Uterus (tissue), 4 donors: Measurements from ENCODE around the gene ESYT1. TPM values are rescaled to one million over a fixed set of nuclear protein-coding genes. Genes with fewer than 3 reads are reported as not detected.

Experiments
- DNase-seq, 2 donors: peaks; one replicate each; pipeline ENCODE4 v3.0.0-alpha.2; 2019 to 2020
- H3K27ac ChIP-seq, 2 donors: fragments of 200-600 bp; sonication (generic); 1 replicate in 1 of 2; 2 replicates in 1 of 2; pipeline ENCODE4 v1.5.1; 2016 to 2018
- H3K27me3 ChIP-seq, 2 donors: fragments of 200-600 bp; sonication (generic); one replicate each; pipeline ENCODE4 v1.5.1; 2018 to 2019; ENCODE audit warnings: control low read depth in 1 of 2
- H3K36me3 ChIP-seq, 2 donors: fragments of 200-600 bp; sonication (generic); one replicate each; pipeline ENCODE4 v1.5.1; 2019; ENCODE audit warnings: control low read depth in 1 of 2
- H3K4me1 ChIP-seq, 2 donors: fragments of 200-600 bp; sonication (generic); one replicate each; pipeline ENCODE4 v1.5.1; 2018 to 2019; ENCODE audit warnings: control low read depth in 1 of 2
- H3K4me3 ChIP-seq, 2 donors: fragments of 200-600 bp; sonication (generic); 1 replicate in 1 of 2; 2 replicates in 1 of 2; pipeline ENCODE4 v1.5.1; 2018 to 2019; ENCODE audit warnings: mild to moderate bottlenecking in 1 of 2
- H3K9me3 ChIP-seq, 2 donors: fragments of 200-600 bp; sonication (generic); one replicate each; pipeline ENCODE4 v1.5.1; 2019; ENCODE audit warnings: control low read depth in 1 of 2
- POLR2A ChIP-seq, 2 donors: fragments of 450-650 bp; IDR thresholded peaks; one replicate each; pipeline ENCODE4 v1.6.1; 2016; ENCODE audit warnings: antibody characterized with exemption in 2 of 2, mild to moderate bottlenecking in 1 of 2, moderate library complexity in 1 of 2
- intact Hi-C: fragments of 100-400 bp; cut with DNase I; formaldehyde crosslinking; loops from one replicate; pipeline ENCODE4 v1.15.1; 2023; ENCODE audit warnings: low total_unique reads
- total RNA-seq, 4 donors: library from RNA; depleted of rRNA in 3 of 4; stranded (reverse); fragments of >200 nt in 3 of 4; gene quantifications; one replicate each; pipeline versions ENCODE4 v1.1.0 to v1.2.4, GENCODE V29; 2014 to 2023
- TF ChIP-seq, protein P1 (sequence below), 4 experiments: fragments of 200-600 bp in 2 of 4; fragments of 450-650 bp in 2 of 4; sonication (generic) in 2 of 4; IDR thresholded peaks; one replicate each; pipeline ENCODE4 v1.5.1; 2016 to 2019; ENCODE audit warnings: antibody characterized with exemption in 4 of 4, mild to moderate bottlenecking in 2 of 4, moderate library complexity in 1 of 4
- donor health status: DM: yes; HTN: yes; CAD: no.

ESYT1 gene
- total RNA-seq, 4 donors from 2014 or later, result 98.4 to 203 (median 134) TPM

DNA sequence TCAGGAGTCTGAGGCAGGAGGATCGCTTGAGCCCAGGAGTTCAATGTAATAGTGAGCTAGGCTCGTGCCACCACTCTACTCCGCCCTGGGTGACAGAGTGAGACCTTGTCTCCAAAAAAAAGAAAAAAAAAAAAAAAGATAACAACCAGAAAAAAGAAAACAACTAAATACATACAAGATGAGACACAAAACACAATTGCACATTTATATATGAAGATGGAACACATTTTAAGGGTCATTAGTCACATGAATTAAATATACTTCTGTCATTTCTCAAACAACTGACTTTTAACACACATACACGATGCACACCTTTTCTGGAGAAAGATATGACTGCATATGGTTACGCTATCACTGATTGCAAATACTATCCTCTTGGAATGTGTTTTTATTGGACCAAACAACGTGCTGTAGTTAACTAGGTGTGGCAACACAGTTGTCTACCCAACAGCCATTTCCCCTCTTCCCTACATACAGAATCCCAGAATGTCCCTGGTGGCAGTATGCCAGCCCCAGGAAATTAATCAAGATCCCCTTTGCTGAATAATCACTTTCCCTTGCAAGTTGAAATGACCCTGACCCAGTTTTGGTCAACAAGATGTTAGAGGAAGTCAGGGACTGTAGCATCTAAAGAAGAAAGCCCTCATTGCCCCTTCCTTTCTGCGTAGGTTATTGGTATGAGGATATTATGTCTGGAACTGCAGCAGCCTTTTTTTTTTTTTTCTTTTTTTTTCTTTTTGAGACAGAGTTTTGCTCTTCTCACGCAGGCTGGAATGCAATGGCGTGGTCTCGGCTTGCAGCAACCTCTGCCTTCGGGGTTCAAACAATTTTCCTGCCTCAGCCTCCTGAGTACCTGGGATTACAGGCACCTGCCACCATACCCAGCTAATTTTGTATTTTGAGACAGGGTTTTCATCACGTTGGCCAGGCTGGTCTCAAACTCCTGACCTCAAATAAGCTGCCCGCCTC is 18.7 kb downstream of the ESYT1 start:
- DNase-seq, result no peak
- no peak overlapping the region for H3K4me3 ChIP-seq
- H3K4me1 ChIP-seq, result no peaks in the 10 kb centered on the region
- no peaks in the 10 kb centered on the region for H3K27me3 ChIP-seq
- no peaks in the 10 kb centered on the region for H3K9me3 ChIP-seq
- H3K36me3 ChIP-seq, result no peaks in the 10 kb centered on the region
- H3K27ac ChIP-seq, result peak overlapping the region; percentile 57 to 59
- intact Hi-C loops, result no loop called here
- TF ChIP-seq, protein P1, sequence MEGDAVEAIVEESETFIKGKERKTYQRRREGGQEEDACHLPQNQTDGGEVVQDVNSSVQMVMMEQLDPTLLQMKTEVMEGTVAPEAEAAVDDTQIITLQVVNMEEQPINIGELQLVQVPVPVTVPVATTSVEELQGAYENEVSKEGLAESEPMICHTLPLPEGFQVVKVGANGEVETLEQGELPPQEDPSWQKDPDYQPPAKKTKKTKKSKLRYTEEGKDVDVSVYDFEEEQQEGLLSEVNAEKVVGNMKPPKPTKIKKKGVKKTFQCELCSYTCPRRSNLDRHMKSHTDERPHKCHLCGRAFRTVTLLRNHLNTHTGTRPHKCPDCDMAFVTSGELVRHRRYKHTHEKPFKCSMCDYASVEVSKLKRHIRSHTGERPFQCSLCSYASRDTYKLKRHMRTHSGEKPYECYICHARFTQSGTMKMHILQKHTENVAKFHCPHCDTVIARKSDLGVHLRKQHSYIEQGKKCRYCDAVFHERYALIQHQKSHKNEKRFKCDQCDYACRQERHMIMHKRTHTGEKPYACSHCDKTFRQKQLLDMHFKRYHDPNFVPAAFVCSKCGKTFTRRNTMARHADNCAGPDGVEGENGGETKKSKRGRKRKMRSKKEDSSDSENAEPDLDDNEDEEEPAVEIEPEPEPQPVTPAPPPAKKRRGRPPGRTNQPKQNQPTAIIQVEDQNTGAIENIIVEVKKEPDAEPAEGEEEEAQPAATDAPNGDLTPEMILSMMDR (IDR thresholded peaks at IDR 0.05), result no peak
- TF ChIP-seq POLR2A (IDR thresholded peaks at IDR 0.05), result no peak

GRCh38 chr12:56150563-56150962 is 22.5 kb downstream of the ESYT1 start:
- intact Hi-C loops, result no loop called here
- TF ChIP-seq, protein P1 (IDR thresholded peaks at IDR 0.05), result no peak
- TF ChIP-seq POLR2A (IDR thresholded peaks at IDR 0.05), result no peak
- H3K36me3 ChIP-seq, result no peaks in the 10 kb centered on the region
- peak overlapping the region in 1 of 2 donors; percentile 2 for H3K27ac ChIP-seq
- H3K4me1 ChIP-seq, result peaks cover 6 to 7% of the 10 kb centered on the region in 2 donors
- no peak overlapping the region for H3K4me3 ChIP-seq
- DNase-seq, result no peak
- no peaks in the 10 kb centered on the region for H3K9me3 ChIP-seq
- no peaks in the 10 kb centered on the region for H3K27me3 ChIP-seq

- Histone ChIP-seq H3K4me3 (peak overlapping the region; percentile 59 to 60), H3K9me3 (no peaks in the 10 kb centered on the region), H3K27me3 (no peaks in the 10 kb centered on the region), H3K36me3 (no peaks in the 10 kb centered on the region), H3K27ac (peak overlapping the region; percentile 90 to 91), H3K4me1 (peaks cover 6 to 7% of the 10 kb centered on the region in 2 donors)
- intact Hi-C loops, result no loop called here
- DNase-seq, result no peak
- TF ChIP-seq, protein P1 (IDR thresholded peaks at IDR 0.05), result peak in 2 of 4 experiments; percentile 22 to 36
- no peak for TF ChIP-seq POLR2A (IDR thresholded peaks at IDR 0.05)
Observed at GRCh38 chr12:56151672-56152131, 23.6 kb downstream of the ESYT1 start.

GRCh38 chr12:56152132-56152755 is 24.2 kb downstream of the ESYT1 start, which contains the start of gene MYL6B:
MYL6B (plus strand) TSS chr12:56152587; CDS start chr12:56153919, 1,332 bp downstream.
- peak; percentile 93 to 94 for DNase-seq
- H3K4me1 ChIP-seq, result peaks cover 6 to 7% of the 10 kb centered on the region in 2 donors
- peak; percentile 24 to 45 for TF ChIP-seq POLR2A (IDR thresholded peaks at IDR 0.05)
- TF ChIP-seq, protein P1 (IDR thresholded peaks at IDR 0.05), result peak in 1 of 4 experiments; percentile 4
- no peaks in the 10 kb centered on the region for H3K27me3 ChIP-seq
- intact Hi-C loops, result no loop called here
- H3K4me3 ChIP-seq, result peak within 1 kb of the TSS; percentile 59 to 60
- H3K9me3 ChIP-seq, result no peaks in the 10 kb centered on the region
- H3K36me3 ChIP-seq, result no peaks in the 10 kb centered on the region
- H3K27ac ChIP-seq, result peak within 1 kb of the TSS; percentile 90 to 91
